K562 (cell line): Measurements from ENCODE around the gene TUBGCP6. TPM values are rescaled to one million over a fixed set of nuclear protein-coding genes. Genes with fewer than 3 reads are reported as not detected.

Source experiments
- CTBP1 ChIP-seq: fragments of 450-650 bp; IDR thresholded peaks from 2 replicates; pipeline ENCODE4 v1.6.1; 2016; ENCODE audit warnings: borderline replicate concordance
- CXXC5 ChIP-seq: fragments of 250-450 bp; sonication (Bioruptor Pico); IDR thresholded peaks from 2 replicates; pipeline ENCODE4 v1.8.0; 2022; ENCODE audit warnings: inconsistent platforms, mild to moderate bottlenecking, moderate library complexity
- EP400 ChIP-seq: fragments of 450-650 bp; IDR thresholded peaks from 2 replicates; pipeline ENCODE4 v1.6.1; 2017; ENCODE audit warnings: antibody characterized with exemption, mild to moderate bottlenecking, moderate library complexity
- ETV5 ChIP-seq: sonication (generic); formaldehyde crosslinking; IDR thresholded peaks from 2 replicates; pipeline ENCODE4 v1.4.0; 2020; ENCODE audit warnings: low read depth, mild to moderate bottlenecking, missing genetic modification reagents
- FOXP1 ChIP-seq: sonication (generic); formaldehyde crosslinking; IDR thresholded peaks from 2 replicates; pipeline ENCODE4 v1.8.0; 2022; ENCODE audit warnings: mild to moderate bottlenecking, missing genetic modification reagents
- GATA2 ChIP-seq: sonication (generic); formaldehyde crosslinking; IDR thresholded peaks from 2 replicates; pipeline ENCODE4 v1.4.0; 2020; ENCODE audit warnings: mild to moderate bottlenecking, missing genetic modification reagents
- HDGF ChIP-seq: fragments of 450-650 bp; IDR thresholded peaks from 2 replicates; pipeline ENCODE4 v1.6.1; 2016
- HIVEP1 ChIP-seq: fragments of 250-450 bp; sonication (Bioruptor Pico); IDR thresholded peaks from 2 replicates; pipeline ENCODE4 v1.4.0; 2020; ENCODE audit warnings: mild to moderate bottlenecking
- ILK ChIP-seq: fragments of 450-650 bp; IDR thresholded peaks from 2 replicates; pipeline ENCODE4 v1.6.1; 2016; ENCODE audit warnings: missing genetic modification characterization, low read depth, mild to moderate bottlenecking, missing compliant biosample characterization, moderate library complexity, borderline replicate concordance
- L3MBTL2 ChIP-seq: fragments of 450-650 bp; IDR thresholded peaks from 2 replicates; pipeline ENCODE4 v1.6.1; 2016; ENCODE audit warnings: mild to moderate bottlenecking, moderate library complexity
- MAZ ChIP-seq, 2 experiments: fragments of 450-650 bp in 1 of 2; sonication (generic) in 1 of 2; formaldehyde crosslinking; IDR thresholded peaks in 1 of 2; conservative IDR thresholded peaks in 1 of 2; 2 replicates each; pipeline versions ENCODE4 v1.4.0 to v1.5.0; 2020; ENCODE audit warnings: mild to moderate bottlenecking in 1 of 2, missing genetic modification reagents in 1 of 2
- NBN ChIP-seq: fragments of 450-650 bp; IDR thresholded peaks from 2 replicates; pipeline ENCODE4 v1.6.1; 2016; ENCODE audit warnings: low read depth, mild to moderate bottlenecking
- NONO ChIP-seq, 2 experiments: fragments of 200-400 bp in 1 of 2; fragments of 450-650 bp in 1 of 2; formaldehyde crosslinking in 1 of 2; IDR thresholded peaks; 2 replicates each; pipeline ENCODE4 v1.6.1; 2017; ENCODE audit warnings: low read depth in 2 of 2, mild to moderate bottlenecking in 2 of 2, moderate library complexity in 2 of 2, low read length in 1 of 2
- PHF8 ChIP-seq: fragments of 200-600 bp; sonication (generic); IDR thresholded peaks from 2 replicates; pipeline ENCODE4 v1.6.1; 2012; ENCODE audit warnings: mixed run types, mild to moderate bottlenecking, inconsistent platforms, low read length, moderate library complexity, borderline replicate concordance
- POLR2H ChIP-seq: IDR thresholded peaks from 2 replicates; pipeline ENCODE4 v1.6.1; 2016; ENCODE audit warnings: missing genetic modification characterization, low read depth, mild to moderate bottlenecking, control low read depth, missing compliant biosample characterization, moderate library complexity
- RBBP5 ChIP-seq: fragments of 200-600 bp; sonication (generic); IDR thresholded peaks from 2 replicates; pipeline ENCODE4 v1.6.1; 2012; ENCODE audit warnings: borderline replicate concordance, mild to moderate bottlenecking, low read length, control low read depth, inconsistent platforms; ENCODE audit not compliant: insufficient read depth, poor library complexity, severe bottlenecking
- RBFOX2 ChIP-seq: fragments of 200-400 bp; formaldehyde crosslinking; IDR thresholded peaks from 2 replicates; pipeline ENCODE4 v1.6.1; 2017; ENCODE audit warnings: low read depth, mild to moderate bottlenecking, low read length, moderate library complexity
- SIN3A ChIP-seq, 2 experiments: fragments of 150-350 bp in 1 of 2; IDR thresholded peaks; 2 replicates each; pipeline ENCODE4 v1.6.1; 2011 to 2016; ENCODE audit warnings: borderline replicate concordance in 2 of 2, low read depth in 2 of 2, low read length in 2 of 2, mild to moderate bottlenecking in 2 of 2, moderate library complexity in 2 of 2; ENCODE audit not compliant: control insufficient read depth in 1 of 2
- USF2 ChIP-seq: sonication (generic); formaldehyde crosslinking; IDR thresholded peaks from 2 replicates; pipeline ENCODE4 v1.5.0; 2020; ENCODE audit warnings: missing genetic modification reagents
- ZBTB9 ChIP-seq: fragments of 450-650 bp; formaldehyde crosslinking; IDR thresholded peaks from 2 replicates; pipeline ENCODE4 v1.4.0; 2020; ENCODE audit warnings: mild to moderate bottlenecking, moderate library complexity
- ZFX ChIP-seq: sonication (generic); formaldehyde crosslinking; IDR thresholded peaks from 2 replicates; pipeline ENCODE4 v1.8.0; 2022; ENCODE audit warnings: mild to moderate bottlenecking, missing genetic modification reagents, moderate library complexity
- ZNF583 ChIP-seq: fragments of 250-450 bp; sonication (Bioruptor Pico); IDR thresholded peaks from 2 replicates; pipeline ENCODE4 v1.4.0; 2020
- ZNF639 ChIP-seq, 2 experiments: fragments of 200-800 bp in 1 of 2; sonication (Bioruptor generic) in 1 of 2; sonication (generic) in 1 of 2; formaldehyde crosslinking in 1 of 2; IDR thresholded peaks in 1 of 2; conservative IDR thresholded peaks in 1 of 2; 2 replicates each; pipeline versions ENCODE4 v1.5.0 to v1.6.1; 2016 to 2020; ENCODE audit warnings: missing compliant biosample characterization in 1 of 2, missing genetic modification characterization in 1 of 2, missing genetic modification reagents in 1 of 2
- polyA plus RNA-seq, 8 experiments: library from polyadenylated mRNA; depleted of rRNA in 4 of 8; stranded (reverse) in 5 of 8; unstranded in 3 of 8; fragments of >200 nt; fragmentation: Nextera tagmentation in 2 of 8; fragmentation: Illumina TruSeq in 1 of 8; extraction: Ambion mirVana in 2 of 8; extraction: Trizol in 1 of 8; gene quantifications; 2 replicates each; pipeline versions ENCODE4 v1.2.1 to v1.2.3, GENCODE V29; 2011 to 2014; ENCODE audit warnings: inconsistent platforms in 1 of 8, missing spikeins in 1 of 8
- total RNA-seq, 7 experiments: library from RNA; depleted of rRNA in 6 of 7; stranded (reverse); fragments of >200 nt in 6 of 7; fragmentation: Illumina TruSeq in 2 of 7; extraction: Trizol in 2 of 7; gene quantifications; 2 replicates each; pipeline versions ENCODE4 v1.2.1 to v1.2.3, GENCODE V29; 2011 to 2021; ENCODE audit warnings: low replicate concordance in 1 of 7

Gene TUBGCP6
- total and polyA plus RNA-seq, 9 of the 15 experiments (the other 6 are each of a cell fraction or from before 2014, with no cell fraction given): 0.76 to 33.0 (median 10.1) TPM

GRCh38 chr22:50250555-50251476 is 6.0 kb upstream of the TUBGCP6 start, which contains the start of gene HDAC10 (continued):
- TF ChIP-seq RBBP5: peak; percentile 71
- peak; percentile 60; the same call in 1 of the 2 replicates for TF ChIP-seq PHF8
- TF ChIP-seq RBFOX2: peak; percentile 67
- no peak; the same call in 1 of the 2 replicates for TF ChIP-seq EP400
- peak; percentile 32 to 54; a peak in 2 of 4 replicates for TF ChIP-seq MAZ (CRISPR knock-in tag; conservative IDR thresholded peaks at IDR 0.05 in 1 of 2, IDR thresholded peaks at IDR 0.05 in 1 of 2)
- peak; percentile 78; the same call in 1 of the 2 replicates for TF ChIP-seq FOXP1 (CRISPR knock-in tag)
- peak; percentile 48 for TF ChIP-seq ETV5 (CRISPR knock-in tag)
- TF ChIP-seq HDGF: no peak
- no peak for TF ChIP-seq USF2
- TF ChIP-seq CTBP1: 0 out of 2 replicates have a peak, but pooled peaks have one; percentile 25
- TF ChIP-seq ZFX: peak; percentile 71
- TF ChIP-seq CXXC5 (CRISPR knock-in tag): peak; percentile 73
- TF ChIP-seq ILK: no peak
- TF ChIP-seq NBN: no peak
- TF ChIP-seq NONO (IDR thresholded peaks at IDR 0.05; ENCODE audit: low read depth in 2 of 2, low read length in 1 of 2): 0 out of 4 replicates have a peak, but pooled peaks of 1 of the 2 experiments have one; percentile 19
- no peak for TF ChIP-seq HIVEP1 (CRISPR knock-in tag)
- TF ChIP-seq ZNF583 (CRISPR knock-in tag): no peak
- 0 out of 2 replicates have a peak, but pooled peaks have one; percentile 39 for TF ChIP-seq ZBTB9 (CRISPR knock-in tag)
- no peak; the same call in 1 of the 2 replicates for TF ChIP-seq POLR2H (tag)
- peak in 1 of 2 experiments; percentile 84; a peak in 1 of 4 replicates for TF ChIP-seq SIN3A (IDR thresholded peaks at IDR 0.05; ENCODE audit: borderline replicate concordance in 2 of 2, control insufficient read depth in 1 of 2, low read depth in 2 of 2, low read length in 2 of 2)
- peak; percentile 42; the same call in 1 of the 2 replicates for TF ChIP-seq L3MBTL2
- peak in 1 of 2 experiments; percentile 70; a peak in 1 of 4 replicates for TF ChIP-seq ZNF639 (CRISPR knock-in tag; conservative IDR thresholded peaks at IDR 0.05 in 1 of 2, IDR thresholded peaks at IDR 0.05 in 1 of 2)
- no peak for TF ChIP-seq GATA2 (CRISPR knock-in tag)
